ENCODE data around the gene LDLRAD4.
"Not testable (repeated sequence)": the region's sequence is repeated elsewhere in the genome, so short reads cannot be mapped to it uniquely, and the experiment has no call there.

The LDLRAD4 gene

DNA sequence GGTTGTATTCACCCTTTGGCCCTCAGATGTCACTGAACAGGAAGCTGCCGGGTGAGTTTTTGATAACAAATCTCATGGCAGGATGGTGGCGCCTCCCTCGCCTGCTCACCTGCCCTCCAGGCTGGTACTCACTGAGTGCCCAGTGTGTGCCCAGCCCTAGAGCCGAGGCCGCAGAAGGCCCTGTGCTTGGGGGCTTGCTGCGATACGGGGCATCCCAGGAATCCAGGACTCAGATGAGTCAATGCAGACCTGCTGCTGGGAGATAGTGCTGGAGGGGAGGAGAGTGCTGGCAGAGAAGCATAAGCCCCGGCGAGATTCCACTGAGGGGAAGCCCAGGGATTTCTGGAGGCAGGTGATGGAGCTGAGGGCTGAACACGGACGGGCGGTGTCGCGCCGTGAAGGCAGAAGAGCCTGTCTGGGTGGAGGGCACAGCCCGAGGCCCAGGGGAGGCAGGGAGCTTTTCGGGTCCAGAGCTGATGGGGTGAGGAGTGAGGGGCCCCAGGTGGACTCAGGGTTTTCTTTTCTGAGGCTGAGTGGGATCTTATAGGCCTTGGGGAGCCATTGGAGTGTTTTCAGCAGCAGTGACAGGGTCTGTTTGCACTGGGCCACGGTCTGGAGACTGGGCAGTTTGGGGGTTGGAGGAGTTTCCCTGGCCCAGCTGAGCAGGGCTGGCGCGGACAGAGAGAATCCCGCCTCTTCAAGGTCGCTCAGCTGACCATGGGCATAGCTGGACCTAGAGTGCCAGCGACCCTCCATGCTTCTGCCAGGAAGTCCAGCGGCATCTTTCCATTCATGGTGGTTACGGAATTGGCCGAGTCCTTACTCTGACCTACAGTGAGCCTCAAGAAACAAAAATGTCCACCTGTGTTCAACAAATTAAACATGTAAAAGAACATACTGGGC, 35.5 kb downstream of the LDLRAD4 start:
- DNase-seq = no peak

DNA sequence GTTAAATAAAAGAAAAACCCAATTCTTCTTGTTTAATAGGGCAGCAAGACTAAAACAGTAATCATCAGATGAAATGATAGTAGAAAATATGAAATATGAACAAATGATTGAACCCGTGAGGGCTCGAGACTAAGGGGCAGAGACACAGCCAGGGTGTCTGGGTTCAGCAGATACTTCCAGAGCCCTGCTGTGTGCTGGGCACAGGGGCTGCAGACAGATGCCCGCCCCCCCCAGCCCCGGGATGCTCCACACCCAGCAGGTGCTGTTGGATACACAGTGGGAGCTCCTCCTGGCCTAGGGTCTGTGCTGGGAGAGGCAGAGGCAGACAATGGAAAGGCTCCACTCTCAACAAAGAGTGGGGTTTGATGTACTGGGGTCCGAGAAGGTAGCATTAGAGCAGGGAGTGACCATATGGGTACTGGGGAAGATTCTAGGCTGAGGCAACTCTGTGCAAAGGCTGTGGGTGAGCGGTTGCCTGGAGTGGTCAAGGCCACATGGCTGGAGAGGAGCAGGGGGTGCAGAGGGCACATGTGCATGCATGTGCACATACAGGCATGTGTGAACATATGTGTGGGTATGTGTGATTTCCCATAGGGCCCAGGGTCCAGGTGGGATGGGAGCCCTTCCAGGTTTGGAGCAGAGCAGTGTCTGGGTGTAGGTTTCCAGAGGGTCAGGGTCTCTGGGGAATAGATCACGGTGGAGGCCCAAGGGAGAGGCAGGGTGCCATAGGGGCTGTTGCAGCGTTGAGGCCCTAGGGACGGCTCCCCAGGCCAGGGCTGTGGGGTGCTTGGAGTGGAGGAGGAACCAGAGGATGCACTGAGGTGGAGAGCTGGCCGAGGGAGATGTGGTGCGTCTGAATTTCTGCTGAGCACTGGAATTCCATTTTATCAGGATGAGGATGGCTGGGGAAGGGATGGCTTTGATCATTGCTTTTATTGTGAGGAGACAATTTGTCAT, 36.7 kb downstream of the LDLRAD4 start:
- no peak for DNase-seq

DNA sequence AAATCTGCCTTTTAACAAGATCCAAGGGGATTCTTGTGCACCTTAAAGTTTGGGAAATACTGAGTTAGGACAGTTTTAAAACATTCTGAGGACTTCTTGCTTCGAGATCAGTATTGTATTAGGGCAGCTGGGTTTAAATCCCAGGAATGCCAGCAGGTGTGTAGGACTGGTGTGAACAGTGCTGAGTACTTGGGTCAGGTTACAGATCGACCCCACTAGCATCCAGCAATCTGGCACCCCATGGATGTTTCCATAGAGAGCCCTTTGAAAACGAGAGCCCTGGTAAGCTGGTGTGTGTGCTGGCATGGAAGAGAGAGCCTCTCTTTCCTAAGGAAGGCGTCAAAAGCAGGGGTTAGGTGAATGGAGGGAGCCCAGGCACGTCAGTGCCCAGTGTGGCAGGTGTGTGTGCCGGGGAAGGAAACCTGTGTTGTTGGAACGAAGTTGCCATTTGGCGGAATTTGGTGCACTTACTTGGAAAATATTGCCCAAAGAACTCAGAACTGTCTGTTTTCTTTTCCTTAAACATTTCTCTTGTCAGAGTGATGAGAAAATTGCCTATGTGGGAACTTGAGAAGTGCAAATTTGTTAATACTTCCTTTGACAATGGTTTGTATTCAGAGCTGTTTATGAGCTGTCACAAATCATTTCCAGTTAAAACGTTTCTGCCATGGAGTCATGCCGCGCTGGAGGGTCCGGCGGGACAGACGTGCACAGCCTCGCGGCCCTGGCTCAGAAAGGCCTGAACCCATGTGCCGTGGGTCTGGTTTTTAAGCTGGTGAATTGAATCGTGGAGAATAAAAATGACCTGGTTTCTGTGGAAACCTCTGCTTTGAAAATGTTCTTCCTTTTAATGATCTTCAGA, 38.1 kb downstream of the LDLRAD4 start:
- DNase-seq = no peak

DNA sequence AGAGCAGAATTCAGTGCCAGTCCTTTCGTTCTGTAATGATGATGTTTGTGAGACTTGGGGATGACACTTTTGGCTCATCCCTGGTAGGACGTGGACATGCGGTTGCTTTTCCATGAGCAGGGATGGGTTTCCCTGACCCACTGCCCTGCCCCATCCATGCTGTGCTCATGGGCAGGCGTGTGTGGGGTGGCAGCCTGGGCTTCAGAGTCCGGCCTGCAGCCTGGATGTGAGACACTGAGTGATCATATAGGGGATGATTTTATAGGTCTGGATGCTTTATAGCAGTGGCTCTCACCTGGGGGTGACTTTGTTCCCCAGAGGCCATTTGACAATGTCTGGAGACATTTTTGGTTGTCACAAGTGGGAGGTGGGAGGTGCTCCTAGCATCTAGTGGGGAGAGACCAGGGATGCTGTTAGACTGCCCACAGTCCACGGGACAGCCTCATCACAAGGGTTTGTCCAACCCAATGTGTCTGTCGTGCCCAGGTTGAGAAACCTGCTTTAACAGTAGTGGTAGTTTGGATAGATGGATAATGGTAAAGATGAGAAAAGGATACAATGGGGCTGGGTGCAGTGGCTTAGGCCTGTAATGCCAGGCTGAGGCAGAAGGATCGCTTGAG, 38.9 kb downstream of the LDLRAD4 start:
- DNase-seq = no peak

DNA sequence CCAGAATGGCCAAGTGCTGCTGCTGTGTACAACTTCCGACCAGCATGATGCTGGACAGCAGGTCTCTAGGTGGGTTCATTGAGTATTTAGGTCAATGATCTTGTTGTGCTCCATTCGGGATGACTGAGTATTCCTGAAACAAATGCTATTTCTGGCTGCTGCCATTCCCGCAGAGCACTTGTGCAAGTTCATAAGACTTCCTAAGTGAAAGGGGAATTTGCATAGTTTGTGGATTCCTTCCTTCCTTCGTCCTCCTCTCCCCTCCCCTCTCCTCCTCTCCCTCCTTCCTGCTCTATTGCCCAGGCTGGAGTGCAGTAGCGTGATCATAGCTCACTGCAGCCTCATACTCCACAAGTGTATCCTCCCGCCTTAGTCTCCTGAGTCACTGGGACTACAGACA, 40.4 kb downstream of the LDLRAD4 start:
- no peak for DNase-seq

DNA sequence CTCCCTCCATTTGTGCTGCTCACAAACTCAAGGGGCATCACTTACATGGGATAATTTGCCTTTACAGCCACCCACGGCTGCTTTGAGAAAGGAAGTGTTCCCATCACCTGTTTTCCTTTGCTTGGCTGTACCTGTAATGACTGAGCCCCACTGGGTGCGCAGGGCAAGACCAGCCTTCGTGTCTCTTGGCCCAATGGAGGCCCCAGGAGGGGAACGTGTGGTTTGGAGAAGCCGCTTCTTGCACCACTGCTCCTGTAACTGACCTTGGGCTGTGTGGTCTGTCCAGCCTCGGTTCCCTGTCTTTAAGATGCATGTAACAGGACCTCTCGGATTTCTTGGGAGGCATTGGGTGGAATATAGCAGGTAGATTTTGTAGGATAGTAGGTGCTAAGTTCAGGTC, 41.1 kb downstream of the LDLRAD4 start:
- DNase-seq = no peak

DNA sequence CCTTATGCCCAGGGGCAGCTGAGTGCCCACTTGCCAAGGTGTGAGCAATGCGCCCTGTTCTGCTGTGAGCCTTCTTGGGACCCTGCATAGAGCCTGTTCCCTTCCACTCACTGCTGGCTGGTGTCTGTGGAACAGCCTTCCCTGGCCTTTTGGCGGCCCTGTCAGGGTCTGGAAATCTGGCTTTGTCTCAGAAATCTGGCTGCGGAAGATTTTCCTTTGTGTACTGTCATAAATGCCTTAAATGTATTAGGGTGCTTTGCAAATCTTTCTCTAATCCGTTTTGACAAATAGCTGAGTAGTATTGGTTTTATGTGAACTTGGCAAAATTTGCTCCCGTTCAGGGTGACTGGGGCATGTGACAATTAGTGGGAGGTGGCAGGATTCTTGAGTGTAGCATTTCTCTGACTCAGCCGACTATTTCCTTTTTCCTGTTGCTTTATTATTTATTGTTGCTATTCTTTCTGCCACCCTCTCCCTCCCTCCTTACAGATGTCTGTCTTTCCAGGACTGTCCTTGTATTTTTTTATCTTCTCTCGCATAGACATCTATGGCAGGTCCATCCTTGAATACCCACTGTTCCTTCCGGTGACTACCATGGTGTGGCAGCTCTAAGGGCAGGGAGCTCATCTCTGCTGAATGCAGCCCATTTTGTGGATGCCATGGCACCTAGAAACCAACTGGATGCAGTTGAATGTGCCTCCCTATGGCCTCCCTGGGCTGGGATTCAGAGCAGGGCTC, 41.8 kb downstream of the LDLRAD4 start:
- no peak for DNase-seq

DNA sequence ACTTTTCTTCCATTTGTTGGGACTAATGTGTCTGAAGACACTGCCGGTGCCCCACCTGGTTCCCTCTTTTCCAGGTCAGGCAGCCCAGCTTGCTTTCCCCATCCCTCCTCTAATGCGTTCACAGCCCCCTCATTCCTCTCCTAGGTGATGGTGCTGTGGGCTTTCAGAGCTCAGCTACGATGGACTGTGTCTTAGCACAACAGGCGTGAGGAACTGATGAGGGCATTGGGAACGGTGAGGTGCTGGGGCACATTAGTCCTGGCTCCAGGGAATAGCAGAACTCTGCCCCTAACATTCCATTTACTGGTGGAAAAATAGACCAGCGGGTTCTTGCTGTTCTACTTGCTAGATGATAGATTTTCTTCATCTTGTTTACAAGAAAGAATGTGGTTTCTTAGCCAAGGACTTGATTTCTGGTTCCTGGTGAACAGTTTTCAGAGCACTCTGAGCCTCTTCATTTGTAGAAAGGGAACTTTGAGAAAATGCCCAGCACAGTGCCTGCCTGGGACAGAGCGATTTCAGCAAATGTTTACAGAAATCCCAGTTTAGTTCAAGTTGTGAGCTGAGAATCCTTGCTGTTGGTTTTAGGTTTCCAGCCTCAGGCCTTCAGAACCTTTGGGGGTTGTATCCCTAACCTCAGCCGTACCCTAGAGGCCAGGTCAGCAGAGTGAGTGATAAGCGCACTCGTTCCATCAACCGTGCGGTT, 42.5 kb downstream of the LDLRAD4 start:
- DNase-seq = no peak

DNA sequence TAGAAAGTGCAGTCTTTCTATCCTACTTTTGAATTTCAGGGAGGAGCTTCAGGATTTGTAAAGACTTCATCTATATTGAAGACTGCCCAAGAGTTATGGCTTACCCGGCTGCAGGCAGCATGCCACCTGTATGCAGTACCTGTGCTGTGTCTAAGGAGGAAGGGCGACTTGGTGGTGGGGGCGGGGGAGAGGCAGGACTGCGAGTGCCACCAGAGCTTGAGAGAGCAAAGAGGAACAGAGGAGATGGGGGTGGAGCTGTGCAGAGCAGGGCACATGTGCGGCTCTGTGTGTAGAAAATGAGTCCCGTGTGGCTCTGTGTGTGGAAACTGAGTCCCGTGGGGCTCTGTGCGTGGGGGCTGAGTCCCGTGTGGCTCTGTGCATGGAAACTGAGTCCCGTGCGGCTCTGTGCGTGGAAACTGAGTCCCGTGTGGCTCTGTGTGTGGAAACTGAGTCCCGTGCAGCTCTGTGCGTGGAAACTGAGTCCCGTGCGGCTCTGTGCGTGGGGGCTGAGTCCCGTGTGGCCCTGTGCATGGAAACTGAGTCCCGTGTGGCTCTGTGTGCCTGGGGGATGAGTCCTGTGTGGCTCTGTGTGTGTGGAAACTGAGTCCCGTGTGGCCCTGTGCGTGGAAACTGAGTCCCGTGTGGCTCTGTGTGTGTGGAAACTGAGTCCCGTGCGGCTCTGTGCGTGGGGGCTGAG, 43.2 kb downstream of the LDLRAD4 start:
- DNase-seq = peak; percentile 26

DNA sequence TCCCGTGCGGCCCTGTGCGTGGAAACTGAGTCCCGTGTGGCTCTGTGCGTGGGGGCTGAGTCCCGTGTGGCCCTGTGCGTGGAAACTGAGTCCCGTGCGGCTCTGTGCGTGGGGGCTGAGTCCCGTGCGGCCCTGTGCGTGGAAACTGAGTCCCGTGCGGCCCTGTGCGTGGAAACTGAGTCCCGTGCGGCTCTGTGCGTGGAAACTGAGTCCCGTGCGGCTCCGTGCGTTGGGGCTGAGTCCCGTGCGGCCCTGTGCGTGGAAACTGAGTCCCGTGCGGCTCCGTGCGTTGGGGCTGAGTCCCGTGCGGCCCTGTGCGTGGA, 43.8 kb downstream of the LDLRAD4 start:
- DNase-seq = not testable (repeated sequence)

DNA sequence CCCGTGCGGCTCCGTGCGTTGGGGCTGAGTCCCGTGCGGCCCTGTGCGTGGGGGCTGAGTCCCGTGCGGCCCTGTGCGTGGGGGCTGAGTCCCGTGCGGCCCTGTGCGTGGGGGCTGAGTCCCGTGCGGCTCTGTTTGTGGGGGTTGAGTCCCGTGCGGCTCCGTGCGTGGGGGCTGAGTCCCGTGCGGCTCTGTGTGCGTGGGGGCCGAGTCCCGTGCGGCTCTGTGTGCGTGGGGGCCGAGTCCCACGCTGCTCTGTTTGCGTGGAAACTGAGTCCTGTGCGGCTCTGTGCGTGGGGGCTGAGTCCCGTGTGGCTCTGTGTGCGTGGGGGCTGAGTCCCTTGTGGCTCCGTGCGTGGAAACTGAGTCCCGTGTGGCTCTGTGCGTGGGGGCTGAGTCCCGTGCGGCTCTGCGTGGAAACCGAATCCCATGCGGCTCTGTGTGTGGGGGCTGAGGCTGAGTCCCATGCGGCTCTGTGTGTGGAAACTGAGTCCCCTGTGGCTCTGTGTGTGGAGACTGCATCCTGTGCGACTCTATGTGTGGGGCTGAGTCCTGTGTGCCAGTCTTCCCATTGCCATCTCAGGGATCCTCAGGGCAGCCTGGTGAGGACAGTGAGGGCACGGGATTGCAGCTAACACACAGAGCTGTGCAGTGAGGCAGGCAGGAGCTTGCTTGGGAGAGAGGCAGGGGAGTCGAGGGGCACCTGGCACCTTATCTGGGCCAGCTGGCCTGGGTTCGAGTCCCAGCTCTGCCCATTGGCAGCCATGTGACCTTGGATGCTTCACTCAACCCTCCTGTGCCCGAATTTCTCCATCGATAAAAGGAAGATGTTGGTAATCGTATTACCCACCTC, 44.5 kb downstream of the LDLRAD4 start:
- DNase-seq = no peak

DNA sequence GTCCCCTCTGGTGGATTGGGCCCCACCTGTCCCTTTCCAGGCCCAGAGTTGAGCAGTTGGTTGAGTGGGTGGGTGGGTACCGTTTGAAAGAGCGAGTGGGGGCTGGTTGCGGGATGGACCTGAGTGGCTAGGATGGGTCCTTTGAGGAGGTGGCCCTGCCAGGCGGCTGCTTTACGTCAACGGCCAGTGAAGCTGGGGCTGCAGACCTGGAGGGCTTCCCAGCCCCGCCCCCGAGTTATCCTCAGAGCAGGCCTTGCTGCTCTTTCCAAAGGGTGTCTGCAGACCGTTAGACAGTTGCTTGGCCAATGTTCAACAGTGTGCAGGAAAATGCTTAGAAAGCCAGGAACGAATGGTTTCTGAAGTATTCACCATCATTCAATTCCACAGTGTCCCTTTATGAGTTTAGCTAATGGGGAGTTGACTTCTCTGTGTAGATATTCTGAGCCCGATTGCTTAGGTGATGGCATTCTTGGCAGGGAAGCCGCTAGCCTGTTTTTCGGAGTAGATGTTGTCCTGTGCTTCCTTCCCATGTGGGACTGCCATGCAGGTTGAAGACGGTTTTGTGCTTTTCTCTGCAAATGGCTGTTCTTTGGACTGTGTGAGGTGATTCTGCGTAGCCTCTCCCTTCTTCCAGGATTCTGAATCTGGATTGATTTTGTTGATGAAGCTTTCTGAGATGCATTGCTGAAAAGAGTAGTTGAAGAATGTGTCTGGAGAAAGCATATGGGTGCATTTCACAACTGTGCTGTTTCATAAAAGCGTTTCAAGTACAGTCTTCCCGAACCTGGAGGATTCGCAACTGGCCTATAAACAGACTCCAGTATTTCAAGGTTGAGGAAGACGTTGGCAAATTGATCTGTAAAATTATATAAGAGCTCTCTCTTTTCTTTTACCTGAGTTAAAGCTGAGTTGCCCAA, 45.8 kb downstream of the LDLRAD4 start:
- no peak for DNase-seq

DNA sequence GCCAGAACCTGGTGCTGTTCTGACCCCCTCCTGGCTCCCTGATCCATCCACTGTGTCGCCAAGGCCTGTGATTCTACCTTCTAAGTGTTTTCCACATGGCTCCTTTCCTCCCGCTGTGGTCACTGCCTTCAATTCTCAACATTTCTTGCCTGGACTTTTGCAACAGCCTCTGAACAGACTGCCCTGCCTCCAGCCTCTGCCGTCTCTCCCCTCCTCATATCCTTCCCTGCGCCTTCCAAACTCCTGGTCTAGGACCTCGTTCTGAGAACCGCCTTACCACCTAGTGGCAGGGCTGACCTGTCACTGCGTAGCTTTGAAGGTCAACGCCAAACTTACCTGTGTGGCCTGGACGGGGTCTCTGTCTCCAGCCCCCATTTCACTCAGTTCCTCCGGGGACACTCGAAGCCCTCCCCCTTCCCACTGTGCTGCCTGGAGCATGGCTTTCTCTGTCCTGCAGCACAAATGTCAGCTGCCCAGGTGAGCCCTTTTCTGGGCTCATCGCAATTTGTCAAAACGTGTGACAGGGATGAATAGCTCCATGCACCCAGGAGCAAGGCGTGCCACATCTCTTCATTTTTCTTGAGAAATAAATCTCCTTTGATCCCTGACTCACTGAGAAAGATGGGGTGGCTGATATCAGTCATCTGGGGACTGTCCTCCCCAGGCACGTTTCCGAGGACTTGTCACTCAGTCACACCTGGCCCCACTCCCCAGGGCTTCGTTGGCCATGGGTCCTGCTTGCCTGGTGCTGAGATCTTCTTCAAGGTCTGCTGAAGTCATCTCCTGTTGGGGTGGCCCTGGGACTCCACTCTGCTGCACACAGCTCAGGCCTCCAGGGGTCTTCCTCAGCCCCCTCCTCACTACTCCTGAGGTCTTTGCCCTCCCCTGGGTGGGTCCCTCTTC, 46.7 kb downstream of the LDLRAD4 start:
- DNase-seq = no peak

DNA sequence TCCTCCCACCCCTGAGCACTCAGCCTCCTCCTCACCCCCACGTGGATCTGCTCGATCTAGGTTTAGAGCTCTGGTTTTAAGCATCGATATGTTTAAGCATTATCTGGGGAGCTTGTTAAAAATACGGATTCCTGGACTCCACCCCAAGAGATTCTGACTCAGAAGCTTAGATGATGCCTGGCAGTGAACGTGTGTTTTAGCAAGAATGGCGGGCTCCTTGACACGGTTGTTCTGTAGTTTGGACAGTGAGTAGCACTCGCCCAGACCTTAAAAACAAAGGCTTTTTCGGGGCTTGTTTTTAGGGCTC, 47.3 kb downstream of the LDLRAD4 start:
- DNase-seq = no peak

DNA sequence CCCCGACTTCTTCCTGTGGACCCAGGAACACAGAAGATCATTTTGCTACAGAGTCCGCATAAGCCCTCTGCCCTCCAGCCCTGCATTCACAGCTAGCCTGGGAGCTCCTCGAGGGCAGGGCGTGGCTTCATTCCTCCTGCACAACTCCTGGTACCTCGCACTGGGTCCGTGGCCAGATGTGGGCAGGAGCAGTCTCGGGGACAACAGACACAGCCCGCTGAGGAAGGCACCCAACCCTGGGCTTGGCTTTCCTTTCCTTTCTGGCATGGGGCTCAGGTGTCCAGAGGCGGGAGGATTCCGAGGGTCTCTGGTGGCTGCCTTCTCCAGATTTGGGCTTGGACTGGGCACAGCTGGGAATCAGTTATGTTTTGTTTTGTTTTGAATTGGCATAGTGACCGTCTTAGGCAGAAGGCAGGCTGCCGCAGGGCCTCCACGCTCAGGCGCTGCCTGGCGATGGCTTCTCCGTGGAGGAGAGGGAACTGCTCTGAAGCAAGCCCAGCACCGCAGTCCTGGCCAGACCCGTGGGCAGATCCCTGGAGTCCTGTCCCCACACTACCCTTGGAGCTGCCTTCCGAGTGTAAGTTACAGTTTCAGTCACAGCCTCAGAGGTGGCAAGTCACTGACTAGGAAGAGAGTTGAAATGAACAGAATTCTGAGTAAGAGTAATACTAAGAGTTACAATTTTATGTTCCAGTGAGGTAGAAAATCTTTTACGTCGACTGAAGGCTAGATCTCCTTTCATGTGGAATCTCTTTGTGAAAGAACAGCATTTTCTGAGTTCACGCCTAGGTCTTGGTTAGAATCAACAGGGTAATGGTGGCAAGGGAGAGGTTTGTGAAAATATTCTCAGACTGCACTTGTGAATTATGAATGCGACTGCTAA, 47.9 kb downstream of the LDLRAD4 start:
- no peak for DNase-seq

DNA sequence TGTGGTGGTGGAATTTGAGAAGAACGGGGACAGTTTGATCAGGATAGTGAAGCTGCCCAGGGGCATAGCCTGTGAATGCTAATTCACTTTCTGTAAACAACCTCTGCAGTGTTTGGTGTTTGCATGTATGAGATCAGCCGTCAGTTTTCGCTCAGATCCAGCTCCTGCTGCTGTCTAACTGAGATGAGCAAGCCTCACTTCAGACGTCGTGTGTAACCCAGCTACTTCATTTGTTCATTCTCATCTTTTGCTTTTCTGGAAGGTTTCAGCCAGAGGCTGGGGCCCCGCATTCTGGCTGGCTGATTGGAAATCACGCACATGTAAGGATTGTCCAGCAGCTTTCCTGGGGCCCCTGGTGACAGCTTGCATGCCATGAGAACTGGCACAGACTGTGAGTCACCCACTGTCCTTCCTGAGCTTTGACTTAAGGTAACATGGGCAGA, 48.9 kb downstream of the LDLRAD4 start:
- no peak for DNase-seq

Data from RPMI8226 (cell line).